HEK293 (cell line): ENCODE measurements around the gene CCDC32.

Experiments
- CTCF ChIA-PET: fragments of 350-600 bp; formaldehyde crosslinking; extraction: SDS; loops from one replicate; lab custom pipeline; 2021; ENCODE audit warnings: antibody characterized with exemption; lab: Yijun Ruan, JAX
- POLR2A ChIA-PET: fragments of 300-600 bp; formaldehyde crosslinking; extraction: SDS; loops from one replicate; lab custom pipeline; 2020; ENCODE audit warnings: antibody characterized with exemption, inconsistent platforms; lab: Yijun Ruan, JAX
- H3K27ac ChIP-seq: fragments of 200-500 bp; sonication (Bioruptor generic); 2 replicates; pipeline ENCODE4 v1.5.1; 2014; ENCODE audit warnings: low read depth, low read length, control low read depth, inconsistent platforms; ENCODE audit errors: extremely low read depth
- H3K36me3 ChIP-seq, 2 experiments: fragments of 200-500 bp in 1 of 2; sonication (Bioruptor generic) in 1 of 2; 1 replicate in 1 of 2; 2 replicates in 1 of 2; pipeline ENCODE4 v1.5.1; 2014 to 2017; ENCODE audit warnings: inconsistent platforms in 2 of 2, low read length in 2 of 2; ENCODE audit not compliant: control insufficient read depth in 2 of 2, insufficient read depth in 1 of 2
- H3K4me1 ChIP-seq: fragments of 200-500 bp; sonication (Bioruptor generic); 2 replicates; pipeline ENCODE4 v1.5.1; 2014; ENCODE audit warnings: mild to moderate bottlenecking, low read length, inconsistent platforms; ENCODE audit not compliant: control insufficient read depth, insufficient read depth
- H3K4me3 ChIP-seq: 2 replicates; pipeline ENCODE4 v1.5.1; 2011; ENCODE audit warnings: low read depth, mild to moderate bottlenecking, control low read depth, low read length, moderate library complexity
- H3K9me3 ChIP-seq: fragments of 200-500 bp; sonication (Bioruptor generic); 2 replicates; pipeline ENCODE4 v1.5.1; 2014; ENCODE audit warnings: low read depth, low read length, inconsistent platforms; ENCODE audit not compliant: control insufficient read depth, insufficient read depth
- EGR2 ChIP-seq: fragments of 450-650 bp; formaldehyde crosslinking; IDR thresholded peaks from 2 replicates; pipeline ENCODE4 v1.5.1; 2016; ENCODE audit warnings: low read depth, missing biosample characterization, missing genetic modification characterization
- GLIS2 ChIP-seq: fragments of 450-650 bp; formaldehyde crosslinking; IDR thresholded peaks from 2 replicates; pipeline ENCODE4 v1.5.1; 2016; ENCODE audit warnings: missing biosample characterization, missing genetic modification characterization
- HOXD13 ChIP-seq: sonication (generic); formaldehyde crosslinking; IDR thresholded peaks from 2 replicates; pipeline ENCODE4 v1.8.0; 2022; ENCODE audit warnings: missing genetic modification reagents, borderline replicate concordance
- IKZF3 ChIP-seq: fragments of 450-650 bp; IDR thresholded peaks from 2 replicates; pipeline ENCODE4 v1.5.0; 2018; ENCODE audit warnings: missing biosample characterization, mild to moderate bottlenecking, missing genetic modification characterization, moderate library complexity
- ZBTB8A ChIP-seq: fragments of 450-650 bp; formaldehyde crosslinking; IDR thresholded peaks from 2 replicates; pipeline ENCODE4 v1.5.1; 2016; ENCODE audit warnings: missing biosample characterization, missing genetic modification characterization
- ZNF16 ChIP-seq: fragments of 450-650 bp; formaldehyde crosslinking; IDR thresholded peaks from 2 replicates; pipeline ENCODE4 v1.5.1; 2016; ENCODE audit warnings: low read depth, missing biosample characterization, missing genetic modification characterization
- ZNF311 ChIP-seq: fragments of 450-650 bp; formaldehyde crosslinking; IDR thresholded peaks from 2 replicates; pipeline ENCODE4 v1.5.1; 2017; ENCODE audit warnings: missing biosample characterization, missing genetic modification characterization, borderline replicate concordance
- ZNF350 ChIP-seq: fragments of 450-650 bp; formaldehyde crosslinking; IDR thresholded peaks from 2 replicates; pipeline ENCODE4 v1.5.0; 2017; ENCODE audit warnings: missing biosample characterization, mild to moderate bottlenecking, missing genetic modification characterization
- ZNF366 ChIP-seq: fragments of 450-650 bp; formaldehyde crosslinking; conservative IDR thresholded peaks from 2 replicates; pipeline ENCODE4 v1.5.1; 2016; ENCODE audit warnings: missing biosample characterization, missing genetic modification characterization
- ZNF394 ChIP-seq: fragments of 450-650 bp; formaldehyde crosslinking; IDR thresholded peaks from 2 replicates; pipeline ENCODE4 v1.5.1; 2016; ENCODE audit warnings: missing biosample characterization, missing genetic modification characterization, mild to moderate bottlenecking, moderate library complexity, borderline replicate concordance
- ZNF664 ChIP-seq: fragments of 450-650 bp; formaldehyde crosslinking; IDR thresholded peaks from 2 replicates; pipeline ENCODE4 v1.5.1; 2016; ENCODE audit warnings: missing biosample characterization, missing genetic modification characterization
- ZXDB ChIP-seq: fragments of 450-650 bp; formaldehyde crosslinking; IDR thresholded peaks from 2 replicates; pipeline ENCODE4 v1.5.1; 2016; ENCODE audit warnings: missing biosample characterization, missing genetic modification characterization
- TF ChIP-seq, protein P1 (sequence below): fragments of 450-650 bp; formaldehyde crosslinking; IDR thresholded peaks from 2 replicates; pipeline ENCODE4 v1.5.1; 2017; ENCODE audit warnings: missing biosample characterization, missing genetic modification characterization
- TF ChIP-seq, protein P2 (sequence below): fragments of 450-650 bp; formaldehyde crosslinking; IDR thresholded peaks from 2 replicates; pipeline ENCODE4 v1.5.1; 2016; ENCODE audit warnings: missing biosample characterization, missing genetic modification characterization
- TF ChIP-seq, protein P3 (sequence below): fragments of 450-650 bp; formaldehyde crosslinking; conservative IDR thresholded peaks from 2 replicates; pipeline ENCODE4 v1.5.1; 2016; ENCODE audit warnings: low read depth, missing biosample characterization, missing genetic modification characterization
- TF ChIP-seq, protein P4 (sequence below): fragments of 450-650 bp; formaldehyde crosslinking; IDR thresholded peaks from 2 replicates; pipeline ENCODE4 v1.5.1; 2016; ENCODE audit warnings: missing biosample characterization, missing genetic modification characterization
- TF ChIP-seq, protein P5 (sequence below): fragments of 450-650 bp; formaldehyde crosslinking; IDR thresholded peaks from 2 replicates; pipeline ENCODE4 v1.5.1; 2016; ENCODE audit warnings: missing biosample characterization, missing genetic modification characterization, borderline replicate concordance

Gene CCDC32

DNA sequence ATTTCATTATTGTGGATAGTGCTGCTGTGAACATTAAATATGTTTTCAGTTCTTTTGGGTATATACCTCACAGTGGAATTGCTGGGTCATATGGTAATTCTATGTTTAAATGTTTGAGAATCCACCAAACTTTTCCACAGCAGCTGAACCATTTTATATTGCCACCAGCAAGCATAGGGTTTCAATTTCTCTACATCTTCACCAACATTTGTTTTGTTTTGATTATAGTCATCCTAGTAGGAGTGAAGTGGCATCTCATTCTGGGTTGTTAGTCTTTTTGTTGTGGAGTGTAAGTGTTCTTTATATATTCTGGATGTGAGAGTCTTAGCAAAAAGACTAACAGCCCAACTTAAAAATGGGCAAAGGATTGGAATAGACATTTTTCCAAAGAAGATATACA, 10.3 kb upstream of the CCDC32 start:
- POLR2A ChIA-PET, result no interaction called here
- CTCF ChIA-PET, result interaction anchor here (0.7 kb wide), 1 partner anchor 10 kb away, joined by 3 read pairs; no protein-coding TSS in a partner anchor
- Histone ChIP-seq H3K27ac (no peak overlapping the region), H3K4me1 (0 out of 2 replicates have a peak, but pooled peaks cover 4% of the 10 kb centered on the region), H3K4me3 (no peak overlapping the region), H3K36me3 (peaks cover 3 to 34% of the 10 kb centered on the region in 2 experiments; a peak in 2 of 3 replicates), H3K9me3 (no peaks in the 10 kb centered on the region)
- TF ChIP-seq, protein P1, sequence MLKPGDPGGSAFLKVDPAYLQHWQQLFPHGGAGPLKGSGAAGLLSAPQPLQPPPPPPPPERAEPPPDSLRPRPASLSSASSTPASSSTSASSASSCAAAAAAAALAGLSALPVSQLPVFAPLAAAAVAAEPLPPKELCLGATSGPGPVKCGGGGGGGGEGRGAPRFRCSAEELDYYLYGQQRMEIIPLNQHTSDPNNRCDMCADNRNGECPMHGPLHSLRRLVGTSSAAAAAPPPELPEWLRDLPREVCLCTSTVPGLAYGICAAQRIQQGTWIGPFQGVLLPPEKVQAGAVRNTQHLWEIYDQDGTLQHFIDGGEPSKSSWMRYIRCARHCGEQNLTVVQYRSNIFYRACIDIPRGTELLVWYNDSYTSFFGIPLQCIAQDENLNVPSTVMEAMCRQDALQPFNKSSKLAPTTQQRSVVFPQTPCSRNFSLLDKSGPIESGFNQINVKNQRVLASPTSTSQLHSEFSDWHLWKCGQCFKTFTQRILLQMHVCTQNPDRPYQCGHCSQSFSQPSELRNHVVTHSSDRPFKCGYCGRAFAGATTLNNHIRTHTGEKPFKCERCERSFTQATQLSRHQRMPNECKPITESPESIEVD (tag by site-specific recombination), result no peak
- TF ChIP-seq GLIS2 (tag by site-specific recombination) (no peak), ZBTB8A (no peak), ZNF16 (tag by site-specific recombination) (no peak), HOXD13 (CRISPR knock-in tag) (no peak), EGR2 (no peak), ZNF350 (tag by site-specific recombination) (no peak), IKZF3 (no peak), ZNF366 (tag by site-specific recombination) (no peak), ZNF664 (tag by site-specific recombination) (no peak), ZNF311 (tag by site-specific recombination) (no peak), ZNF394 (no peak), ZXDB (tag by site-specific recombination) (no peak)
- TF ChIP-seq, protein P2, sequence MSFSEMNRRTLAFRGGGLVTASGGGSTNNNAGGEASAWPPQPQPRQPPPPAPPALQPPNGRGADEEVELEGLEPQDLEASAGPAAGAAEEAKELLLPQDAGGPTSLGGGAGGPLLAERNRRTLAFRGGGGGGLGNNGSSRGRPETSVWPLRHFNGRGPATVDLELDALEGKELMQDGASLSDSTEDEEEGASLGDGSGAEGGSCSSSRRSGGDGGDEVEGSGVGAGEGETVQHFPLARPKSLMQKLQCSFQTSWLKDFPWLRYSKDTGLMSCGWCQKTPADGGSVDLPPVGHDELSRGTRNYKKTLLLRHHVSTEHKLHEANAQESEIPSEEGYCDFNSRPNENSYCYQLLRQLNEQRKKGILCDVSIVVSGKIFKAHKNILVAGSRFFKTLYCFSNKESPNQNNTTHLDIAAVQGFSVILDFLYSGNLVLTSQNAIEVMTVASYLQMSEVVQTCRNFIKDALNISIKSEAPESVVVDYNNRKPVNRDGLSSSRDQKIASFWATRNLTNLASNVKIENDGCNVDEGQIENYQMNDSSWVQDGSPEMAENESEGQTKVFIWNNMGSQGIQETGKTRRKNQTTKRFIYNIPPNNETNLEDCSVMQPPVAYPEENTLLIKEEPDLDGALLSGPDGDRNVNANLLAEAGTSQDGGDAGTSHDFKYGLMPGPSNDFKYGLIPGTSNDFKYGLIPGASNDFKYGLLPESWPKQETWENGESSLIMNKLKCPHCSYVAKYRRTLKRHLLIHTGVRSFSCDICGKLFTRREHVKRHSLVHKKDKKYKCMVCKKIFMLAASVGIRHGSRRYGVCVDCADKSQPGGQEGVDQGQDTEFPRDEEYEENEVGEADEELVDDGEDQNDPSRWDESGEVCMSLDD (tag by site-specific recombination), result no peak
- TF ChIP-seq, protein P3, sequence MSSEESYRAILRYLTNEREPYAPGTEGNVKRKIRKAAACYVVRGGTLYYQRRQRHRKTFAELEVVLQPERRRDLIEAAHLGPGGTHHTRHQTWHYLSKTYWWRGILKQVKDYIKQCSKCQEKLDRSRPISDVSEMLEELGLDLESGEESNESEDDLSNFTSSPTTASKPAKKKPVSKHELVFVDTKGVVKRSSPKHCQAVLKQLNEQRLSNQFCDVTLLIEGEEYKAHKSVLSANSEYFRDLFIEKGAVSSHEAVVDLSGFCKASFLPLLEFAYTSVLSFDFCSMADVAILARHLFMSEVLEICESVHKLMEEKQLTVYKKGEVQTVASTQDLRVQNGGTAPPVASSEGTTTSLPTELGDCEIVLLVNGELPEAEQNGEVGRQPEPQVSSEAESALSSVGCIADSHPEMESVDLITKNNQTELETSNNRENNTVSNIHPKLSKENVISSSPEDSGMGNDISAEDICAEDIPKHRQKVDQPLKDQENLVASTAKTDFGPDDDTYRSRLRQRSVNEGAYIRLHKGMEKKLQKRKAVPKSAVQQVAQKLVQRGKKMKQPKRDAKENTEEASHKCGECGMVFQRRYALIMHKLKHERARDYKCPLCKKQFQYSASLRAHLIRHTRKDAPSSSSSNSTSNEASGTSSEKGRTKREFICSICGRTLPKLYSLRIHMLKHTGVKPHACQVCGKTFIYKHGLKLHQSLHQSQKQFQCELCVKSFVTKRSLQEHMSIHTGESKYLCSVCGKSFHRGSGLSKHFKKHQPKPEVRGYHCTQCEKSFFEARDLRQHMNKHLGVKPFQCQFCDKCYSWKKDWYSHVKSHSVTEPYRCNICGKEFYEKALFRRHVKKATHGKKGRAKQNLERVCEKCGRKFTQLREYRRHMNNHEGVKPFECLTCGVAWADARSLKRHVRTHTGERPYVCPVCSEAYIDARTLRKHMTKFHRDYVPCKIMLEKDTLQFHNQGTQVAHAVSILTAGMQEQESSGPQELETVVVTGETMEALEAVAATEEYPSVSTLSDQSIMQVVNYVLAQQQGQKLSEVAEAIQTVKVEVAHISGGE, result no peak
- TF ChIP-seq, protein P4, sequence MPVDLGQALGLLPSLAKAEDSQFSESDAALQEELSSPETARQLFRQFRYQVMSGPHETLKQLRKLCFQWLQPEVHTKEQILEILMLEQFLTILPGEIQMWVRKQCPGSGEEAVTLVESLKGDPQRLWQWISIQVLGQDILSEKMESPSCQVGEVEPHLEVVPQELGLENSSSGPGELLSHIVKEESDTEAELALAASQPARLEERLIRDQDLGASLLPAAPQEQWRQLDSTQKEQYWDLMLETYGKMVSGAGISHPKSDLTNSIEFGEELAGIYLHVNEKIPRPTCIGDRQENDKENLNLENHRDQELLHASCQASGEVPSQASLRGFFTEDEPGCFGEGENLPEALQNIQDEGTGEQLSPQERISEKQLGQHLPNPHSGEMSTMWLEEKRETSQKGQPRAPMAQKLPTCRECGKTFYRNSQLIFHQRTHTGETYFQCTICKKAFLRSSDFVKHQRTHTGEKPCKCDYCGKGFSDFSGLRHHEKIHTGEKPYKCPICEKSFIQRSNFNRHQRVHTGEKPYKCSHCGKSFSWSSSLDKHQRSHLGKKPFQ (tag by site-specific recombination), result no peak
- TF ChIP-seq, protein P5, sequence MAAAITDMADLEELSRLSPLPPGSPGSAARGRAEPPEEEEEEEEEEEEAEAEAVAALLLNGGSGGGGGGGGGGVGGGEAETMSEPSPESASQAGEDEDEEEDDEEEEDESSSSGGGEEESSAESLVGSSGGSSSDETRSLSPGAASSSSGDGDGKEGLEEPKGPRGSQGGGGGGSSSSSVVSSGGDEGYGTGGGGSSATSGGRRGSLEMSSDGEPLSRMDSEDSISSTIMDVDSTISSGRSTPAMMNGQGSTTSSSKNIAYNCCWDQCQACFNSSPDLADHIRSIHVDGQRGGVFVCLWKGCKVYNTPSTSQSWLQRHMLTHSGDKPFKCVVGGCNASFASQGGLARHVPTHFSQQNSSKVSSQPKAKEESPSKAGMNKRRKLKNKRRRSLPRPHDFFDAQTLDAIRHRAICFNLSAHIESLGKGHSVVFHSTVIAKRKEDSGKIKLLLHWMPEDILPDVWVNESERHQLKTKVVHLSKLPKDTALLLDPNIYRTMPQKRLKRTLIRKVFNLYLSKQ (tag by site-specific recombination), result no peak
